ENCODE results near the gene KIF26A.

The KIF26A gene

DNA sequence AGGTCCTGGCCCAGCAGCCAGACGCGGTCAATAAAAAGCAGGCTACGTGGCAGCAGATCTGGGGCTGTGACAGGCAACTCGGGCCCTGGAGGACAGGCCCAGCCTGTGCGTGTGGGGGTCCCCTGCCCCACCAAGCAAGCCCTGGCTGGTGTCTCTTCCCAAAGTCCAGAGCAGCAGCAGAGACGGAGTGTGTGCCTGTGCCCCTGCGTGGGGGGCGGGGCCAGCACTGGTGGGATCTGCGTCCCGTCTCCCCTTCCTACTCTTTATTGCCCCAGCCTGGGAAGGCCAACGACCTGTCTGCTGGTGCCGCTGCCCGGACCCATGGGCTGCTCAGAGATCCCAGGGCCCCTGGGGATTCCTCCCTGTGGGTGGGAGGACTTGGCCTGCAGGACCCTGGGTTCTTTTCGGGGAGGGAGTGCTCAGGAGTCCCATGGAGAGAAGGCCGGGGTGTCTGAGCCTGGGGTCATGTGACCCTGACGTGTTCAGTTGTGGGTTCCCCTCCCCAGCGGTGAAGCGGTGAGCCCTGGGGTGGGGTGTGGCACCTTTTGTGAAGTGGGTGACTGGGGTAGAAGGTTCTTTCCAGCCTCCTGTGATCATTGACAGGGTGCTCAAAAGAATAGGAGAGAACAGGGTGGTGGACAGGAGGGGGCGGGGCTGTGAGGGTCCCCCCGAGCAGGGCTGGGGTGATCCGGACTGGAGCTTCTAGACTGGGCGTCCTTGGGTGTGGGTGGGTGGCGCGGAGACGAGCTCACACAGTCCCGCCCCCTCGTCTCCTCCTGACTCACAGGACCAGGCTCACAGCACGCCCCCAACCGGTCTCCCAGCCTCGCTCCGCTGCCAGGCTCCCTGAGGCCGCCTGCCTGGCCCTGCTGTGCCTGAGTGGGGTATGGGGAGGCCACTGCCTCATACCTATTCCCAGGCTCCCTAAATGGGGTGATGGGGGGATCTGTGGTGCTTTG is 30.5 kb upstream of the KIF26A start:
- Histone ChIP-seq H3K27ac (ENCODE audit: low read depth in 2 of 2, low read length in 2 of 2) (no peak overlapping the region), H3K4me1 (ENCODE audit: control insufficient read depth in 2 of 2, insufficient read depth in 2 of 2, low read length in 2 of 2) (peaks cover 33 to 35% of the 10 kb centered on the region in 2 donors), H3K27me3 (ENCODE audit: control insufficient read depth in 2 of 2, insufficient read depth in 2 of 2, low read length in 2 of 2) (peaks cover 0 to 3% of the 10 kb centered on the region in 2 donors), H3K4me3 (ENCODE audit: low read length in 2 of 2) (no peak overlapping the region), H3K9me3 (ENCODE audit: control insufficient read depth in 2 of 2, low read length in 2 of 2) (no peaks in the 10 kb centered on the region), H3K36me3 (ENCODE audit: control insufficient read depth in 2 of 2, insufficient read depth in 2 of 2, low read length in 2 of 2) (no peaks in the 10 kb centered on the region), H3K9ac (ENCODE audit: low read depth in 1 of 2, low read length in 2 of 2) (no peak overlapping the region)

DNA sequence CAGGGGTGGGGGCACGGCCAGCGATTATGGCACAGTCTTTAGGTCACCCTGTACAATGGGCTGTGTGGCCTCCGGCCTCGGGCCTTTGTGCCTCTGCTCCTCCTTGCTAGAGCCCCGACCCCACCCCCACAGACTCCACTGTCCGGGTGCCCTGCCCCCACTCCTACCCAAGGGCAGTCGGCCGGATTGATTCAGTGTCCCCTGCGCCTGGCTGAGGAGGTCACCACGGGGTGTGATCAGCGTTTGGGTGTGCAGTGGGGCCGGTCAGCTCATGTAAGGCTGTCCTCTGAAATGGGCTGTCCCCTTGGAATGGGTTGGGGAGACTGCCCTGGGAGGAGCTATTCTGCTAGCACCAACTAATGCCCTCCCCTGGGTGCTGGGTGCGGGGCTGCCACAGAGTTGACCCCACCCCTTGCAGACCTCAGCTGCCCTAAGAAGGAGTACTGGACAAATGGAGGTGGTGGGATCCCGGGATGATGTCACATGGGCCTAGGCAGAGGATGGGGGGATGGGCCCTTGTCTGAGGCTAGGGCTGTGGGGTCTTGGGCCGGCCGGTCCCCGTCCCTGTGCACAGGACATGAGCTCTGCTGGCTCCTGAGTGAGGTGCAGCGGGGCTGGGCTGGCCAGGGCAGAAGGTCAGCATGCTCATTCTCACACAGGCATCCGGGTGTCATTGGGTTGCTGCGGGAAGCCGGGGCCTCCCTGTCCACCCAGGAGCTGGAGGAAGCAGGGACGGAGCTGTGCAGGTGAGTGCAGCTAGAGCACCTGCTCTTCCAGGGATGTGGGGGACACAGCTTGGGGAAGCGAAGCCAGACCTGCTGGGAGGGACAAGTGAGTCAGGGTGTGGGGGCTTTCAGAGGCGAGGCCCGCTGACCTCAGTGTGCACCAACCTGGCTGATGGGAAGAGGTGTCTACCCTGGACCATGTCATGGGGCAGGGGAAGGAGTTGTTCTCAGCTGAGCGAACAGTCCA is 29.5 kb upstream of the KIF26A start:
- Histone ChIP-seq H3K27me3 (ENCODE audit: control insufficient read depth in 2 of 2, insufficient read depth in 2 of 2, low read length in 2 of 2) (peaks cover 0 to 3% of the 10 kb centered on the region in 2 donors), H3K27ac (ENCODE audit: low read depth in 2 of 2, low read length in 2 of 2) (no peak overlapping the region), H3K36me3 (ENCODE audit: control insufficient read depth in 2 of 2, insufficient read depth in 2 of 2, low read length in 2 of 2) (no peaks in the 10 kb centered on the region), H3K4me1 (ENCODE audit: control insufficient read depth in 2 of 2, insufficient read depth in 2 of 2, low read length in 2 of 2) (peaks cover 33% of the 10 kb centered on the region in 2 donors), H3K9me3 (ENCODE audit: control insufficient read depth in 2 of 2, low read length in 2 of 2) (no peaks in the 10 kb centered on the region), H3K9ac (ENCODE audit: low read depth in 1 of 2, low read length in 2 of 2) (no peak overlapping the region), H3K4me3 (ENCODE audit: low read length in 2 of 2) (no peak overlapping the region)

DNA sequence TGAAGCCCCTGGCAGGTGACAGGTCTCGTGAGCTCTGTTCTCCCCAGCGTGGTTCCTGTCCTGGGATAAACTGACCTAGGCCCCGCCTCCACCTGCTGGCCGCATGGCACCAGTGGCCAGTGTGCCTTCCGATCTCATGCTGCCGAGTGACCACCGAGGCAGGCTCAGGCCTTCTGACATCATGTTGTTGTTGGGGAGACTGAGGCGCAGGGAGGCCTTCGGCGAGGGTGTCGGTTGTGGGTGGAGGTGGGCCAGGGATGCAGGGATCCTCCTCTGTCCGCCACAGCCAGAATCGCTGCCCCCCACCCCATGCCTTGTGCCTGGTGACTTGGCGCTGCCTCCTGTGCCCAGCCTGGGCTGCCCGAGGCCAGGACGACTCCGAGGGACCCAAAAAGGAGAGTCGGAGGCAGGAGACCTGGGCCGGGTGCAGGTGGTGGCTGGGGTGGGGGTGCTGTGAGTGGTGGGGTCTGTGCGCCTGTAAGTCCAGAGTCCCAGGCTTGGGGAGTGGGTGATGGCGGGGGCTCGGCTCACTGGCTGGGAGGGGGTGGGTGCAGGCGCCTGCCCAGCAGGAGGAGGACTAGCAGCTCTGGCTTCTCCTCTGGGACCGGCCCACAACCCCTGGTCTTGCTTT is 28.5 kb upstream of the KIF26A start:
- peaks cover 25 to 27% of the 10 kb centered on the region in 2 donors for H3K4me1 ChIP-seq (ENCODE audit: control insufficient read depth in 2 of 2, insufficient read depth in 2 of 2, low read length in 2 of 2)
- no peak overlapping the region for H3K4me3 ChIP-seq (ENCODE audit: low read length in 2 of 2)
- no peaks in the 10 kb centered on the region for H3K36me3 ChIP-seq (ENCODE audit: control insufficient read depth in 2 of 2, insufficient read depth in 2 of 2, low read length in 2 of 2)
- no peaks in the 10 kb centered on the region for H3K9me3 ChIP-seq (ENCODE audit: control insufficient read depth in 2 of 2, low read length in 2 of 2)
- H3K27me3 ChIP-seq (ENCODE audit: control insufficient read depth in 2 of 2, insufficient read depth in 2 of 2, low read length in 2 of 2), result peaks cover 0 to 3% of the 10 kb centered on the region in 2 donors
- no peak overlapping the region for H3K9ac ChIP-seq (ENCODE audit: low read depth in 1 of 2, low read length in 2 of 2)
- H3K27ac ChIP-seq (ENCODE audit: low read depth in 2 of 2, low read length in 2 of 2), result no peak overlapping the region

DNA sequence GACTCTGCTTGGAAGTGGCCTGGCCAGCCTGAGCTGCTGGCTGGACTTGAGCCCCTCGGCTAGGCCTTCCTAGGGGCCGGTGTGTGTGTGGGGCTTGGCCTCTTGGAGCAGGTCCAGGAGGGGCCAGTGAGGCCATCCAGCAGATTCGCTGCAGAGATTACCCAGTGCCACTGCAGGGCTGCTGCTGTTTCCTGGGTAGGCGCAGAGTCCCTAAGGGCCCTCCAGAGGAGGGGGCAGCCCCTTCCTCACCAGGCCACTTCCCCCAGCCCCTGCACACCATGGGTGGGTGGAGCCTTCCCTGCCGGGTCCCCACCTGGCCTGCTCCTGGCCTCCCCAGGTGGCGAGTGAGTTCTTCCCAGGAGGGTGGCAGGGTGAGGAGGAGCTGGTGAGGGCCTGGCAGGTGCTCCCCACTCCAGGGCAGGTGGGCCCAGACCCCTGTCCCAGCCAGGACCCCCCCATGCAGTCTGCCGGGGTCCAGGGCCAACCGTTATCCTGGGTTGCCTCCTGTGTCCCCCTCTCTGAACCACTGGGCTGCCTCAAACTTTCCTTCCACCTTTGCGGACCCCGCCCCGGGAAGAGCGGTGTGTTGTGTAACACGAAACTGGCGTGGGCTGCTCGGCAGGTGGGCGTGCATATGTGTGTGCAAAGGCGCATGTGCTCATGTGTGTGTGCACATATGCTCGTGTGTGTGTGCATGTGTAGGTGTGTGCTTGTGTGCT is 27.7 kb upstream of the KIF26A start:
- no peak overlapping the region for H3K4me3 ChIP-seq (ENCODE audit: low read length in 2 of 2)
- H3K9me3 ChIP-seq (ENCODE audit: control insufficient read depth in 2 of 2, low read length in 2 of 2), result no peaks in the 10 kb centered on the region
- peaks cover 17 to 23% of the 10 kb centered on the region in 2 donors for H3K4me1 ChIP-seq (ENCODE audit: control insufficient read depth in 2 of 2, insufficient read depth in 2 of 2, low read length in 2 of 2)
- H3K36me3 ChIP-seq (ENCODE audit: control insufficient read depth in 2 of 2, insufficient read depth in 2 of 2, low read length in 2 of 2), result no peaks in the 10 kb centered on the region
- H3K27ac ChIP-seq (ENCODE audit: low read depth in 2 of 2, low read length in 2 of 2), result no peak overlapping the region
- H3K27me3 ChIP-seq (ENCODE audit: control insufficient read depth in 2 of 2, insufficient read depth in 2 of 2, low read length in 2 of 2), result peaks cover 0 to 3% of the 10 kb centered on the region in 2 donors
- H3K9ac ChIP-seq (ENCODE audit: low read depth in 1 of 2, low read length in 2 of 2), result no peak overlapping the region

DNA sequence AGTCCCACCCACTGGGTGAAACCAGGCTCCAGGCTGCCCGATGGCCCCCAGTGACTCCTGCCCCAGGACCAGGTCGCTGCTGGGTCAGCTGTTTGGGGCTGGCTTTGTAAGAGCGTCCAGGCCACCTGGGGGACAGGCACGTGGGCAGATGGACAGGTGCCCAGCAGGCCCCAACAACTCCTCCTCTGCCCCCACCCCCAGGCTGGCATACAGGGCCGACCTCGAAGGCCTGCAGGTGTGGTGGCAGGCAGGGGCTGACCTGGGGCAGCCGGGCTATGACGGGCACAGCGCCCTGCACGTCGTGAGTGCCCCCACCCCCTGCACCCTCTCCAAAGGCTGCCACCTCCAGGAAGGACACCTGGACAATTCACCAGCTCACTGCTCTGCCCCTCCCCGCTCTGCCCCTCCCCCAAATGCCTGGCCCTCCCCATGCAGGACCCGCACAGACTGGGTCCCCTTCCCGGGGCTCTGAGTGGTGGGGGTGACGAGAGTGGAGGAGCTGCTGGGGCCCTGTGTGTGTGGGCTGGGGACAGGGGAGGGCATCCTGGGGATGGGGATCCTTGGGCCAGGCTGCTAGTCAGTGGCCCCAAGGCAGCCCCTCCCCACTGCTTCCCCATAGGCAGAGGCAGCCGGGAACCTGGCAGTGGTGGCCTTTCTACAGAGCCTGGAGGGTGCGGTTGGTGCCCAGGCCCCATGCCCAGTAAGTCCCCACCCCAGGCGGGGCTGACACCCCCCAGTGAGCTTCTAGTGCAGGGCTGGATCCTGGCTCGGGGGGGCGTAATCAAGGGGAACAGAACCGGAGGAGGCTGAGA is 26.9 kb upstream of the KIF26A start:
- Histone ChIP-seq H3K9ac (ENCODE audit: low read depth in 1 of 2, low read length in 2 of 2) (no peak overlapping the region), H3K4me1 (ENCODE audit: control insufficient read depth in 2 of 2, insufficient read depth in 2 of 2, low read length in 2 of 2) (peaks cover 9 to 21% of the 10 kb centered on the region in 2 donors), H3K36me3 (ENCODE audit: control insufficient read depth in 2 of 2, insufficient read depth in 2 of 2, low read length in 2 of 2) (no peaks in the 10 kb centered on the region), H3K27me3 (ENCODE audit: control insufficient read depth in 2 of 2, insufficient read depth in 2 of 2, low read length in 2 of 2) (peaks cover 0 to 3% of the 10 kb centered on the region in 2 donors), H3K27ac (ENCODE audit: low read depth in 2 of 2, low read length in 2 of 2) (no peak overlapping the region), H3K4me3 (ENCODE audit: low read length in 2 of 2) (no peak overlapping the region), H3K9me3 (ENCODE audit: control insufficient read depth in 2 of 2, low read length in 2 of 2) (no peaks in the 10 kb centered on the region)

DNA sequence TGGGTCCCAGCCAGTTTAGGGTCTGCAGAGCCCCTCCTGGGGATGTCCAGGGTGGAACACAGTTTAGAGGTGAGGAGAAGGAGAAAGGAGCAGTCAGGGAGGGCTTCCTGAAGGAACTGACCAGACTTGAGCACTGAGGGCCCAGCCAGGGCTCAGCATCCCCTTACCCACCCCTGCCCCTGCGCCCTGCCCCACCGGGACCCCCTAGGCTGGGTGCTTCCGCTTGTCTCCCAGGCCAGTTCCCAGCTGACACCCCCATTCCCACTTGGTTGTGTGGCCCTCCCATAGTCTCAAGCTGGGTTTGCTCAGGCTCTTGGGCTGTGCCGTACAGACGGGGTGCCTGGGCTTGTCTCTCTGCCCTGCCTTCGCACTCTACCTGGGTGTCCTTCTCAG is 26.3 kb upstream of the KIF26A start:
- H3K27ac ChIP-seq (ENCODE audit: low read depth in 2 of 2, low read length in 2 of 2), result no peak overlapping the region
- H3K36me3 ChIP-seq (ENCODE audit: control insufficient read depth in 2 of 2, insufficient read depth in 2 of 2, low read length in 2 of 2), result no peaks in the 10 kb centered on the region
- H3K9me3 ChIP-seq (ENCODE audit: control insufficient read depth in 2 of 2, low read length in 2 of 2), result no peaks in the 10 kb centered on the region
- H3K4me1 ChIP-seq (ENCODE audit: control insufficient read depth in 2 of 2, insufficient read depth in 2 of 2, low read length in 2 of 2), result peaks cover 10 to 21% of the 10 kb centered on the region in 2 donors
- H3K4me3 ChIP-seq (ENCODE audit: low read length in 2 of 2), result no peak overlapping the region
- peaks cover 0 to 3% of the 10 kb centered on the region in 2 donors for H3K27me3 ChIP-seq (ENCODE audit: control insufficient read depth in 2 of 2, insufficient read depth in 2 of 2, low read length in 2 of 2)
- no peak overlapping the region for H3K9ac ChIP-seq (ENCODE audit: low read depth in 1 of 2, low read length in 2 of 2)

DNA sequence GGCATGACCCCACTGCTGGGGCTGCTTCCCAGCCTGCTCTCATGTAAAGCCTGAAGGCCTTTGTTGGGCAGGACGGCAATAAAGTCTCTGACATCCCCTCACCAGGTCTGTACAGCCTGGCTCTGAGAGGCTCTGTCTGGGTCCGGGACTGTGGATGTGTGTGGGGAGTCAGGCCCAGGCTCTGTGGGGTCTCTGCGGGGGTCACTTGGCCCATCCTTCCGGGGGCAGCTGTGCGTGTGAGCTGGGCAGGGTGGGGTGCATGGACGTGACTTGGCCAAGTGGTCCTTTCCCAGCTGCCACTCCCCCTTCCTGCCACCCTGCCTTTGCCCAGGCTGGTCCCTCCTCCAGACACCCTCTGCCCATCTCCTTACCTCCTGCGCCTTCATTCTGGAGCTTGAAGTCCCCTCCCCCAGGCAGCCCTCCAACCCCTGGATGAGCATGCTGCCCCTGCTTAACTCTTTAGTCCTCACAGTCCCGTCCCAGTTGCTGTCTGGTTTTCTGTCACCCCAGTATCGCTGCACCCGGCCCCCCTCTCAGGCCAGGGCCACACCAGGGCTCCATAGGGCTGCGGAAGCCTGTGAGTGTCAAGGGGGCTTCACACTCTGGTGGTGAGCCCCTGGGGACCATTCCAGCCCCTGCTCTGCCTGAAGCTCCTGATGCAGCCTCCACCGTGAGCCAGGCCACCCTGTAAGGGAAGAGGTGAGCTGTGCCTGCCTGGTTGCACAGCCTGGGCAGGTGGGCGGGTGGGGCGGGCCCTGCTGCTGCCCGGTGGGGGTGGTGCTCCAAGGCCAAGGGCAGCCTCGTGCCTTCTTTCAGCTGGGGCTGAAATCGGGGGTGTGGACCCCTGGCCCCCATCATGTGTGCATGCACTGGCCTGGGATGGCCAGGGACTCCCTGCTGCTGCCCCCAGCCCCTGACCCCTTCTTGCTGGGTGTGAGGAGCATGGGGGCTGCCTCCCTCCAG is 25.5 kb upstream of the KIF26A start:
- Histone ChIP-seq H3K4me3 (ENCODE audit: low read length in 2 of 2) (no peak overlapping the region), H3K27me3 (ENCODE audit: control insufficient read depth in 2 of 2, insufficient read depth in 2 of 2, low read length in 2 of 2) (peaks cover 0 to 3% of the 10 kb centered on the region in 2 donors), H3K27ac (ENCODE audit: low read depth in 2 of 2, low read length in 2 of 2) (no peak overlapping the region), H3K36me3 (ENCODE audit: control insufficient read depth in 2 of 2, insufficient read depth in 2 of 2, low read length in 2 of 2) (no peaks in the 10 kb centered on the region), H3K9ac (ENCODE audit: low read depth in 1 of 2, low read length in 2 of 2) (no peak overlapping the region), H3K9me3 (ENCODE audit: control insufficient read depth in 2 of 2, low read length in 2 of 2) (no peaks in the 10 kb centered on the region), H3K4me1 (ENCODE audit: control insufficient read depth in 2 of 2, insufficient read depth in 2 of 2, low read length in 2 of 2) (peaks cover 9 to 15% of the 10 kb centered on the region in 2 donors)

DNA sequence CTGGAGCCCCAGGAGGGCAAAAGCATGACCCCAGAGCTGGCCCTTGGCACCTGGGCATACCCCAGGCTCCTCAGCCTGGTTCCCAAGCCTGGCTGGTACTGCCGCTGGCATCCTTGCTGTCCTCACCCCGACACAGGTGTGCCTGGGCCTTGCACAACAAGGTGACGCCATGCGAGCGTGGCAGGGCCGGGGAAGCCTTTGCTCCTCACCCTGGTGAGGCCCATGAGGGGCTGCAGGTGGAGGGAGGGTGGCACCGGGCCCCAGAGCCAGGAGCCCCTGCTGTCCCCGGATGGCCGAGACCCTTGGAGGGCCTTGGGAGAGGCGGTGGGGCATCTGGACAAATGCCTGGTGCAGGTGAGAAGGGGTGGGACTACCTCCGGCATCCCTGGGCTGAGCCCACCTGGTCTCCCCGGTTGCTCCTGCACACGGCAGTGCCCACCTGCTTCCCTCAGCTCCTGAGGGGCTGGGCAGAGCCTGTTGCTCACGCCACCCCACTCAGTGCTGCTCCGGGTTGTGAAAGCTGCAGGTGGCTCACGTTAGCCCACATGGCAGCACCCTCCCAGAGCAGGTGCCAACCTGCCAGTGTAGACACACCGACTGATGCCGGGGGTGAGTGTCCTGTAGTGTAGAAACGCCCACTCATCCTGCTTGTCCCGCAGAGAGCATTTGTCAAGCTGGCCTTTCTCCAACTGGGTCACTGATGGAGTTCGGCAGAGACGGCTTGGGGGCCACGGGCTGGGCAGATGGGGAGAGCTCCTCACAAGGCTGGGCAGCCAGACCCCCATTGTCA is 24.6 kb upstream of the KIF26A start:
- H3K36me3 ChIP-seq (ENCODE audit: control insufficient read depth in 2 of 2, insufficient read depth in 2 of 2, low read length in 2 of 2), result no peaks in the 10 kb centered on the region
- H3K27ac ChIP-seq (ENCODE audit: low read depth in 2 of 2, low read length in 2 of 2), result no peak overlapping the region
- H3K9me3 ChIP-seq (ENCODE audit: control insufficient read depth in 2 of 2, low read length in 2 of 2), result no peaks in the 10 kb centered on the region
- no peak overlapping the region for H3K4me3 ChIP-seq (ENCODE audit: low read length in 2 of 2)
- peaks cover 7 to 12% of the 10 kb centered on the region in 2 donors for H3K4me1 ChIP-seq (ENCODE audit: control insufficient read depth in 2 of 2, insufficient read depth in 2 of 2, low read length in 2 of 2)
- H3K27me3 ChIP-seq (ENCODE audit: control insufficient read depth in 2 of 2, insufficient read depth in 2 of 2, low read length in 2 of 2), result peaks cover 0 to 10% of the 10 kb centered on the region in 2 donors
- H3K9ac ChIP-seq (ENCODE audit: low read depth in 1 of 2, low read length in 2 of 2), result no peak overlapping the region
